Breast epithelium (tissue), 4 donors: ENCODE data around the gene COMT. TPM values are rescaled to one million over a fixed set of nuclear protein-coding genes. Genes with fewer than 3 reads are reported as not detected.
A peak's percentile ranks its signal among the peaks of the same experiment; 100 is the strongest.

Source experiments
- DNase-seq, 2 donors: peaks; one replicate each; pipeline ENCODE4 v3.0.0-alpha.2; 2019; ENCODE audit warnings: low spot score in 2 of 2
- H3K27ac ChIP-seq, 2 donors: fragments of 200-600 bp; sonication (generic) in 1 of 2; one replicate each; pipeline ENCODE4 v1.5.1; 2016 to 2019; ENCODE audit warnings: mild to moderate bottlenecking in 1 of 2
- H3K27me3 ChIP-seq, 2 donors: fragments of 200-600 bp; sonication (generic) in 1 of 2; one replicate each; pipeline versions ENCODE4 v1.5.1 to v1.6.0; 2017 to 2019; ENCODE audit warnings: control low read depth in 1 of 2, mild to moderate bottlenecking in 1 of 2
- H3K36me3 ChIP-seq: fragments of 200-600 bp; one replicate; pipeline ENCODE4 v1.5.1; 2019
- H3K4me1 ChIP-seq, 2 donors: fragments of 200-600 bp; sonication (generic); one replicate each; pipeline ENCODE4 v1.5.1; 2016 to 2019; ENCODE audit warnings: control low read depth in 1 of 2
- H3K4me3 ChIP-seq, 3 donors: fragments of 200-600 bp; sonication (generic); 1 replicate in 2 of 3; 2 replicates in 1 of 3; pipeline ENCODE4 v1.5.1; 2016 to 2019; ENCODE audit warnings: mild to moderate bottlenecking in 3 of 3, moderate library complexity in 2 of 3
- H3K9me3 ChIP-seq, 2 donors: fragments of 200-600 bp; sonication (generic) in 1 of 2; one replicate each; pipeline ENCODE4 v1.5.1; 2016 to 2019; ENCODE audit warnings: control low read depth in 1 of 2
- POLR2A ChIP-seq: fragments of 450-650 bp; IDR thresholded peaks from one replicate; pipeline ENCODE4 v1.6.1; 2016; ENCODE audit warnings: antibody characterized with exemption, mild to moderate bottlenecking, moderate library complexity
- POLR2AphosphoS5 ChIP-seq, 3 donors: sonication (generic); formaldehyde crosslinking; IDR thresholded peaks; one replicate each; pipeline ENCODE4 v1.6.1; 2017; ENCODE audit warnings: antibody characterized with exemption in 3 of 3
- intact Hi-C: fragments of 100-400 bp; cut with DNase I; formaldehyde crosslinking; loops from one replicate; pipeline ENCODE4 v1.15.1; 2023; ENCODE audit warnings: low total_unique reads
- total RNA-seq, 3 donors: library from RNA; depleted of rRNA; stranded (reverse); fragments of >200 nt; gene quantifications; one replicate each; pipeline ENCODE4 v1.1.0, GENCODE V29; 2016
- TF ChIP-seq, protein P1 (sequence below), 3 donors: fragments of 450-650 bp; IDR thresholded peaks; one replicate each; pipeline ENCODE4 v1.5.1; 2016 to 2017; ENCODE audit warnings: antibody characterized with exemption in 3 of 3, mild to moderate bottlenecking in 3 of 3, moderate library complexity in 3 of 3

COMT gene
- total RNA-seq, 3 donors from 2014 or later, result 136 to 198 (median 196) TPM

DNA sequence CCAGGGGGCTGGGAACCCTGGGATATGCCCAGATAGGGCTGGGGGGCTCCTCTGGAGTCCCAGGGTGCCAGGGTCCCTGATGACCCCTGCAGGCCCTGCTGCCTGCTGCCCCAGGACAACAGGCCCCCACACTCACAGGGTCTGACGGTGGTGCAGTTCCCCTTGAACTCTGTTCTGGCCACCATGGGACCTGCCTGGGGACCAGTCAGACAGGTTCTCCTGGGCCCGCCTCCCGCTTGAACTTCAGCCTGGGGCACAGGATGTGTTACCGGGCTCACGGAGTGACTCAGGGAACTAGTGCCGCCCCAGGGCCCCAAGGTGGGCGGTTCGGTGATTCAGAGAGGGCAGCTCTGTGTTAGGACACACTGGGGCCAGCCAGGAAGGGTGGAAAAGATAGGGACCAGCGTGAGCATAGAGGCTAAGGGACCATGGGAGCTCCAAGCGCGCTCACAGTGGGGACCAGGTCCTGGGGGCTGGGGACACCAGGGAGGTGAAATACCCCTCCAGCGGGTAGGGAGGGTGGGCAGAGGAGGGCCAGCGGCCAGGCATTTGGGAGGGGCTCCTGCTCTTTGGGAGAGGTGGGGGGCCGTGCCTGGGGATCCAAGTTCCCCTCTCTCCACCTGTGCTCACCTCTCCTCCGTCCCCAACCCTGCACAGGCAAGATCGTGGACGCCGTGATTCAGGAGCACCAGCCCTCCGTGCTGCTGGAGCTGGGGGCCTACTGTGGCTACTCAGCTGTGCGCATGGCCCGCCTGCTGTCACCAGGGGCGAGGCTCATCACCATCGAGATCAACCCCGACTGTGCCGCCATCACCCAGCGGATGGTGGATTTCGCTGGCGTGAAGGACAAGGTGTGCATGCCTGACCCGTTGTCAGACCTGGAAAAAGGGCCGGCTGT is 21.6 kb downstream of the COMT start:
- H3K27ac ChIP-seq, result peak overlapping the region; percentile 72 to 97
- peak; percentile 58 to 65 (median 62) for TF ChIP-seq POLR2AphosphoS5 (IDR thresholded peaks at IDR 0.05)
- TF ChIP-seq, protein P1, sequence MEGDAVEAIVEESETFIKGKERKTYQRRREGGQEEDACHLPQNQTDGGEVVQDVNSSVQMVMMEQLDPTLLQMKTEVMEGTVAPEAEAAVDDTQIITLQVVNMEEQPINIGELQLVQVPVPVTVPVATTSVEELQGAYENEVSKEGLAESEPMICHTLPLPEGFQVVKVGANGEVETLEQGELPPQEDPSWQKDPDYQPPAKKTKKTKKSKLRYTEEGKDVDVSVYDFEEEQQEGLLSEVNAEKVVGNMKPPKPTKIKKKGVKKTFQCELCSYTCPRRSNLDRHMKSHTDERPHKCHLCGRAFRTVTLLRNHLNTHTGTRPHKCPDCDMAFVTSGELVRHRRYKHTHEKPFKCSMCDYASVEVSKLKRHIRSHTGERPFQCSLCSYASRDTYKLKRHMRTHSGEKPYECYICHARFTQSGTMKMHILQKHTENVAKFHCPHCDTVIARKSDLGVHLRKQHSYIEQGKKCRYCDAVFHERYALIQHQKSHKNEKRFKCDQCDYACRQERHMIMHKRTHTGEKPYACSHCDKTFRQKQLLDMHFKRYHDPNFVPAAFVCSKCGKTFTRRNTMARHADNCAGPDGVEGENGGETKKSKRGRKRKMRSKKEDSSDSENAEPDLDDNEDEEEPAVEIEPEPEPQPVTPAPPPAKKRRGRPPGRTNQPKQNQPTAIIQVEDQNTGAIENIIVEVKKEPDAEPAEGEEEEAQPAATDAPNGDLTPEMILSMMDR (IDR thresholded peaks at IDR 0.05), result no peak
- DNase-seq, result peak; percentile 96 to 97
- H3K4me3 ChIP-seq, result peak overlapping the region in 2 of 3 donors; percentile 40 to 60
- intact Hi-C loops, result no loop called here
- H3K4me1 ChIP-seq, result peaks cover 9 to 33% of the 10 kb centered on the region in 2 donors
- H3K36me3 ChIP-seq, result no peaks in the 10 kb centered on the region
- no peaks in the 10 kb centered on the region for H3K27me3 ChIP-seq
- H3K9me3 ChIP-seq, result no peaks in the 10 kb centered on the region

DNA sequence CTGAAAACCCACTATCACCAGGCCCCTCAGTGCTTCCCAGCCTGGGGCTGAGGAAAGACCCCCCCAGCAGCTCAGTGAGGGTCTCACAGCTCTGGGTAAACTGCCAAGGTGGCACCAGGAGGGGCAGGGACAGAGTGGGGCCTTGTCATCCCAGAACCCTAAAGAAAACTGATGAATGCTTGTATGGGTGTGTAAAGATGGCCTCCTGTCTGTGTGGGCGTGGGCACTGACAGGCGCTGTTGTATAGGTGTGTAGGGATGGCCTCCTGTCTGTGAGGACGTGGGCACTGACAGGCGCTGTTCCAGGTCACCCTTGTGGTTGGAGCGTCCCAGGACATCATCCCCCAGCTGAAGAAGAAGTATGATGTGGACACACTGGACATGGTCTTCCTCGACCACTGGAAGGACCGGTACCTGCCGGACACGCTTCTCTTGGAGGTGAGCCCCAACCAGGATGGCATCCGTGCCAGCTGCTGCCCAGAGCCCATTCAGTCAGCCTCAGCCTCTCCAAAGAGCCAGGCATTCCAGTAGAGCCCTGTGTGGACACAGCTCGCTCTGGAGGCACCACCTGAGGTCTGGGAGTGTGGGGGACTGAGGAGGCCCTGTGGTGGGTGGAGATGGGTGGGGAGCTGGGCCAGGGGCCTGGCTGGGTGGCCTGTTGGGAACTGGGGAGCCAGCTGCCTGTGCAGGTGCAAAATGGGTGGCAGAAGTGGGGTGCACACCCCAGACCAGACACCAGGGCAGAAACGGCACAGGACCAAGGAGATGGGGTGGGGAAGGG is 22.5 kb downstream of the COMT start:
- Histone ChIP-seq H3K27me3 (no peaks in the 10 kb centered on the region), H3K27ac (peak overlapping the region; percentile 72 to 97), H3K4me1 (peaks cover 9 to 33% of the 10 kb centered on the region in 2 donors), H3K36me3 (no peaks in the 10 kb centered on the region), H3K9me3 (no peaks in the 10 kb centered on the region), H3K4me3 (peak overlapping the region in 2 of 3 donors; percentile 40 to 60)
- TF ChIP-seq POLR2A, result no peak
- TF ChIP-seq, protein P1 (IDR thresholded peaks at IDR 0.05), result no peak
- TF ChIP-seq POLR2AphosphoS5 (IDR thresholded peaks at IDR 0.05), result no peak
- DNase-seq, result no peak
- intact Hi-C loops, result no loop called here

DNA sequence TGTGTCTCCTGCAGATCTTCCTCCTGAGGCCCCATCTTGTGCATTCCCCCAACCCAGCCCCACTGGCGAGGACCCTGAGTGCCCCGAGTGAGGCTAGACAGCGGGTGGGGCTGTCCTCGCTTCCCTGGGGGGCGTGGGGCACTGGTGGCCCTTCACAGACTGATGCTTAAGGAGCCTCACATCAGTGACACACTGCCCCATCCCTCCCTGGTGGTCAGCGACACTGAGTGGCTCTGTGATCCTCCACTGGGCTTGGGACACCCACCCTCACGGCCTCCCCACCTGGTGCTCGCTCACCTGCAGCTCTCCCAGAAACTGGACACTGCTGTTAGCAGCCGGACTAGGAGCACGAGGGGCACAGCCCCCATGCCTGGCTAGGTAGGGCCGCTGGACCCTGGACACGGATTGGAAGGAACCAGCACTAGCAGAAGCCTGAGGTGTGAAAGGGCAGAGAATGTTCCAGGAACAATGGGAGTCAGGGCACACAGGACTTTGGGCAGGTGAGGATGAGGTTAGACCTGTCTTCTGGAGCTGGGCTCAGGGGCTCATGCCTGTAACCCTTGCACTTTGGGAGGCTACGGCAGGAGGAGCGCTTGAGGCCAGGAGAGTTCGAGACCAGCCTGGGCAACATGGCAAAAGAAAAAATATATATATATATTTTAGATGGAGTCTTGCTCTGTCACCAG is 23.3 kb downstream of the COMT start:
- intact Hi-C loops, result no loop called here
- Histone ChIP-seq H3K36me3 (no peaks in the 10 kb centered on the region), H3K27me3 (no peaks in the 10 kb centered on the region), H3K4me1 (peaks cover 6 to 29% of the 10 kb centered on the region in 2 donors), H3K9me3 (no peaks in the 10 kb centered on the region), H3K4me3 (no peak overlapping the region), H3K27ac (peak overlapping the region; percentile 72 to 97)
- DNase-seq, result no peak
- TF ChIP-seq POLR2AphosphoS5 (IDR thresholded peaks at IDR 0.05) (no peak), POLR2A (no peak)
- TF ChIP-seq, protein P1 (IDR thresholded peaks at IDR 0.05), result no peak

DNA sequence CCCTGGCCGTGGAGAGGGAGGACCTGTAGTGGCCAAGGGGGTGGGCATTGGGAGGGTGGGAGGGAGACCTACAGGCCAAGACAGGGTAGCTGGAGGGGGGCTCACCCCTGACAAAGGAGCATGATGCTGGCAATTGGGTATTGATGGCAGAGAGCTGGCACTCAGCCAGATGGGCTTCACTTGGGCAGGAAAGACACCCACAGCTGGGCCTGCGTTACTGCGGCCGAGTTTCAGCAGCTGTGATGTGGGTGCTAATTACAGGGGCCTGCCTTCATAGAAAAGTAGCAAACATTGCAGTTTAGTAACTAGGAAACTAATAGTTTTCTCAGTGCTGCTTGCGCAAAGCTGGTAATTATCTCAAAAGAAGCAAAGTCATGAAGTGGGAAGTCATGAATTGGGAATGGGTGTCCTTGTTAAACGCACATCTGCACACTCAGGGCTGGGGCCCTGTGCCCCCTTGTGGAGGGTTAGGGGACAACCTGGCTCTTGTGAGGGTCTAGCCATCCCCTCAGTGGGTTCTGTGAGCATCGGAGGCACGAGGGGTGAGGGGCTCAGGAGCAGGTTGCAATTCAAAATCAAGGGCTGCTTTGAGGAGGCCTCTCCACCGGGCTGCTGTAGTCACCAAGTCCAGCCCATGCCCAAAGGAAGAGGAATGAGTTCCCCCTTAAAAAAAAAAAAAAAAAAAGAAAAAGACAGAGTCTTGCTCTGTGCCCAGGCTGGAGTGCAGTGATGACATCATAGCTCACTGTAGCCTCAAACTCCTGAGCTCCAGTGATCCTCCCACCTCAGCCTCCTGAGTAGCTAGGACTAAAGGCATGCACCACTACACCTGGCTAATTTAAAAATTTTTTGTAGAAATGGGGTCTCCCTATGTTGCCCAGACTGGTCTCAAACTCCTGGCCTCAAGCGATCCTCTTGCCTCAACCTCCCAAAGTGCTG is 24.5 kb downstream of the COMT start:
- no peak overlapping the region for H3K4me3 ChIP-seq
- H3K27me3 ChIP-seq, result no peaks in the 10 kb centered on the region
- H3K36me3 ChIP-seq, result no peaks in the 10 kb centered on the region
- intact Hi-C loops, result no loop called here
- no peaks in the 10 kb centered on the region for H3K9me3 ChIP-seq
- no peak for DNase-seq
- H3K4me1 ChIP-seq, result peaks cover 6 to 18% of the 10 kb centered on the region in 2 donors
- H3K27ac ChIP-seq, result peak overlapping the region; percentile 21 to 26
- TF ChIP-seq, protein P1 (IDR thresholded peaks at IDR 0.05), result peak in 1 of 3 donors; percentile 14
- TF ChIP-seq POLR2AphosphoS5 (IDR thresholded peaks at IDR 0.05) (no peak), POLR2A (no peak)
